Astrocyte of the spinal cord (primary cell): ENCODE results near the gene BHLHE40.

Experiments
- DNase-seq: peaks from one replicate; pipeline ENCODE4 v3.0.0; 2011; ENCODE audit warnings: low read depth, low spot score
- H3K4me3 ChIP-seq: 2 replicates; pipeline ENCODE4 v1.5.1; 2011; ENCODE audit warnings: low read depth, mild to moderate bottlenecking, low read length, moderate library complexity
- CTCF ChIP-seq: IDR thresholded peaks from 2 replicates; pipeline ENCODE4 v1.5.1; 2012; ENCODE audit warnings: low read depth, mild to moderate bottlenecking, low read length, inconsistent platforms
- in situ Hi-C: cut with HindIII; loops from 2 replicates; pipeline ENCODE4 v1.10.0; 2017; ENCODE audit warnings: low sequenced_read_pairs

BHLHE40 gene

GRCh38 chr3:4983739-4984510, 4.7 kb downstream of the BHLHE40 start:
- no peak for TF ChIP-seq CTCF
- in situ Hi-C loops = loop anchor here (25.0 kb wide), 1 partner anchor 272 kb away; no protein-coding TSS in a partner anchor
- peak overlapping the region; percentile 83 for H3K4me3 ChIP-seq
- DNase-seq = peak; percentile 94

GRCh38 chr3:4984511-4984864, 5.3 kb downstream of the BHLHE40 start:
- TF ChIP-seq CTCF = no peak
- in situ Hi-C loops = loop anchor here (25.0 kb wide), 1 partner anchor 272 kb away; no protein-coding TSS in a partner anchor
- H3K4me3 ChIP-seq = peak overlapping the region; percentile 83
- peak; percentile 53 for DNase-seq

- H3K4me3 ChIP-seq = no peak overlapping the region
- no peak for TF ChIP-seq CTCF
- peak; percentile 82 for DNase-seq
- in situ Hi-C loops = loop anchor here (25.0 kb wide), 1 partner anchor 273 kb away; no protein-coding TSS in a partner anchor
Observed at GRCh38 chr3:4985330-4986174, 6.3 kb downstream of the BHLHE40 start.

GRCh38 chr3:4986175-4986781, 7.0 kb downstream of the BHLHE40 start:
- DNase-seq = no peak
- TF ChIP-seq CTCF = no peak
- in situ Hi-C loops = loop anchor here (25.0 kb wide), 1 partner anchor 274 kb away; no protein-coding TSS in a partner anchor
- H3K4me3 ChIP-seq = peak overlapping the region; percentile 7

GRCh38 chr3:4986782-4987537, 7.7 kb downstream of the BHLHE40 start:
- H3K4me3 ChIP-seq = peak overlapping the region; percentile 9
- in situ Hi-C loops = loop anchor here (25.0 kb wide), 1 partner anchor 275 kb away; no protein-coding TSS in a partner anchor
- DNase-seq = peak; percentile 99
- TF ChIP-seq CTCF = no peak
